NB4 (cell line): ENCODE measurements around the gene ANKRD11.

Source experiments
- CTCF ChIP-seq: IDR thresholded peaks from one replicate; pipeline ENCODE4 v1.5.1; 2012; ENCODE audit warnings: low read depth, low read length
- TF ChIP-seq, protein P1 (sequence below): IDR thresholded peaks from 2 replicates; pipeline ENCODE4 v1.6.1; 2011; ENCODE audit warnings: low read depth, low read length

- no peak for TF ChIP-seq CTCF
- TF ChIP-seq, protein P1, sequence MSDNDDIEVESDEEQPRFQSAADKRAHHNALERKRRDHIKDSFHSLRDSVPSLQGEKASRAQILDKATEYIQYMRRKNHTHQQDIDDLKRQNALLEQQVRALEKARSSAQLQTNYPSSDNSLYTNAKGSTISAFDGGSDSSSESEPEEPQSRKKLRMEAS, result no peak
Measured at GRCh38 chr16:89312598-89313299, 177.6 kb downstream of the ANKRD11 start.
